Hippocampal formation (tissue), 2 donors: ENCODE measurements around the gene NPC1.

Source experiments
- DNase-seq, 2 donors: peaks; one replicate each; lab custom pipeline; 2025; lab: John Stamatoyannopoulos, UW

Gene NPC1

DNA sequence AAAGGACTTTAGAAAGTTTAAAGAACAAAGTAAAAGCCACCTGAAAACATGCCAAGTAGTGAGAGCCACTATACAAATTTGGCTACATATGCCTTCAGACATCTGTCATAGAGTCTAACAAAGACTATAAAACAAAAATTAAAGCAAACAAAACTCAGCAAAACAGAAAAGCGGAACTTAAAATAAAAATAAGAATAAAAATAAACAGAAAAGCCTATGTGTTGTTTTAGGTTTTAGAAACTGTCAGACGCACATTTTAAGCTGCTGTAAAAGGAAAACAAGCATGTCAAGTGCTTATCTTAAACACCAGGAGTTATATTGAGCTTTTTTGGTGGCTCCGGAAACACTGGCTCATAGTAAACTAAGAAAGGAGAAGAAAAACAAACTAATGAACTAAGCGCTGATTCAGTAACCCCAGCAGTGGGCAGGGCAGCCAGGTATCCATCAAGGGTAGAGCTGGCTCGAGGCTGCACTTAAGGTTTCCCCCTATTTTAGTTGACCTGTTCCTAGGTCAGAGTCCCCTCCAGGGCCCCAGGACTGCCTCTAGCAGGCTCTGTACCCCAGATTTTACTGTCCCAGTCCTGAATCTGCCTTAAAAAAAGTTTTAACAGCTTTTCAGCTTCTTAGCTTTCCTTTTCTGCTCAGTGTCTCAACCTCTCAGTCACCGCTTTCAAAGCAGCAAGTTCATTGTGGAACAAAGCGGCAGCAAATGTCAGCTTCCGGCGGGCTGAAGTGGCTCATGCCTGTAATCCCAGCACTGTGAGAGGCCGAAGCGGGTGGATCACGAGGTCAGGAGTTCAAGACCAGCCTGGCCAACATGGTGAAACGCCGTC is 98.4 kb downstream of the NPC1 start:
- DNase-seq = no peak

DNA sequence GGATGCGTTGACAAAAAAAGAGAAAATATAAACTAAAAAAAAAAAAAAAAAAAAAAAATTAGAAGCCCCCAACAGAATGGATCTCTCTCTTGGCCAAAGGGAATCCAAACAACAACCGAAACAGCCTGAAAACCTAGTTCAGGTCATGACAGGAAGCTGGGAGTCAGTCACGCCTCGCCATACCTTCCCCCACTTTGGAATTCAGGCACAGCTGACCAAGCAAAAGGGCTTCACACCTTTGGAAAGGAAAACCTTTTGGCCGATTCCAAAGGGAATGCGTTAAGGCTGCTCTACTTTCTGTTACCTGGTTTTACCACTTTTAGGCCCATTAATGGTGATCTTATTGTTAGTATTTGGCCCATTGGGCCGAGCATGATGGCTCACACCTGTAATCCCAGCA is 100.9 kb downstream of the NPC1 start:
- no peak for DNase-seq

DNA sequence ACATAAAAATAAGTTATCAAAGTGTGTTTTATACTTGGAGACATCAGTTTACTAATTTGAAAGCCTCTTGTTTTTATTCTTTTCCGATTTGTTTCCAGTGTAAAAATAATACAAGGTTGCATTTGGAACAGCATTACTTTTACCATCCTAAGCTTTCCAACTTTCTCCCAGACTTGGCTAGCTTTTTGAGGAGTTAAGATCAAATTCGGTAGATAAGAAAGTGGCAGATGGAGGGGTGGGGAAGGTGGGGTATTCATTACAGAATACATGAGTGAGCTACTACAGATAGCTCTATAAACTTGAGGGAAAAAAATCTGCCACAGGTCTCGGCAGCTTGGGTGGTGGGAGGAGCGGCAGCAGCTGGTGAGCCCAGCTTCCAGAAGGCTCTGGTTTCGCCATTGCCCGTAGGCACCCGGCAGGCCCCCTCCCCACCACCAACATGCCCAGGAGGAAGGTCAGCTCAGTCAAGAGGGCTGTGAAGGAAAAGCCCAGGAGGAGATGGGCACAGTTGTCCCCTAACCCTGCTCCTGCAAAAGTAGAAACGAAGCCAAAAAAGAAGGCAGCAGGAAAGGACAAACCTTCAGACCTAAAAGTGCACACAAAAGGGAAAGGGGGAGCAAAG is 101.6 kb downstream of the NPC1 start:
- DNase-seq = no peak
